ENCODE measurements around the gene GON4L. TPM values are rescaled to one million over a fixed set of nuclear protein-coding genes. Genes with fewer than 3 reads are reported as not detected.
"Not testable (repeated sequence)": the region's sequence is repeated elsewhere in the genome, so short reads cannot be mapped to it uniquely, and the experiment has no call there.

The GON4L gene
- polyA plus RNA-seq, 2 of the 4 experiments (the other 2 are of a cell fraction) = 15.3 to 23.1 TPM

DNA sequence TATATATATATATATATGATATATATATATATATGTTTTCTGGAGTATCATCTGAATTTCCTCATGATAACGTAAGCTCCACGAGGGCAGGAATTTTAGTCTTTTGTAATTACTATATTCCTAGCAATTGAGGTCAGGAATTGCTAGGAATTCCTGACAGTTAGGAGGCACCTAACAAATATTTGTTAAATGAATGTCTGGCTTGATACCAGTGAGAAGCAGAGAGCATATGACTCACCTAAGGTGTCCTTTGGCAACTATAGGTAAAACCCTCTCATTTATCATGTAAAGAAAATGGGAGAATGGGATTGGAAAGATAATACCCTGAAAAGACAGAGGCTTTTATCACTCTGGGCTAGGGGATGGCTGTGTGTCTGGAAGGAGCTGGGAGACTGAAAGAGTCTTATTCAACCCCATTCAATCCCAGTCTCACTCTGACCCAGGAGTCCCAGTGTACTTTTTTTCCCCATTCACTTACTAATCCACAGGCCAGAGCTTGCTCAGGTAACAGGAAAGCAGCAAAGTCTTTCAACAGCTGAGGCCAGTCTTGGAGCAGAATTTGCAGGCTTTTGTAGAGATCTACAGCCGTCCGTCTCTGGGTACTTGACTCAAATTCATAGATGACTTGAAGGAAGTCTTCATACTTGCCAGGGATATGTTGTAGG lies 96.9 kb downstream of the GON4L start:
- Histone ChIP-seq H3K27ac (no peak overlapping the region), H3K4me1 (peaks cover 11% of the 10 kb centered on the region; the same call in 2 of the 3 replicates), H3K4me3 (no peak overlapping the region), H3K9me3 (no peaks in the 10 kb centered on the region), H3K4me2 (no peak overlapping the region)
- no peak for DNase-seq (ENCODE audit: low read depth in 1 of 2, low spot score in 1 of 2)
- TF ChIP-seq TFCP2L1 (CRISPR knock-in tag; IDR thresholded peaks at IDR 0.05) (no peak), NPAS2 (CRISPR knock-in tag; IDR thresholded peaks at IDR 0.05; ENCODE audit: borderline replicate concordance) (no peak), PBX3 (IDR thresholded peaks at IDR 0.05) (no peak), ZC3H11A (IDR thresholded peaks at IDR 0.05) (no peak), HES2 (IDR thresholded peaks at IDR 0.05) (no peak), HDAC2 (IDR thresholded peaks at IDR 0.05) (no peak), PHF8 (IDR thresholded peaks at IDR 0.05; ENCODE audit: borderline replicate concordance, low read depth) (no peak), EP300 (IDR thresholded peaks at IDR 0.05) (no peak), NR3C1 (IDR thresholded peaks at IDR 0.05) (no peak), RFX5 (IDR thresholded peaks at IDR 0.05) (no peak), BHLHE40 (IDR thresholded peaks at IDR 0.05; ENCODE audit: low read depth, low read length) (no peak), TP53 (CRISPR knock-in tag; IDR thresholded peaks at IDR 0.05) (no peak), ESRRA (IDR thresholded peaks at IDR 0.05; ENCODE audit: borderline replicate concordance, low read length) (no peak), RAD21 (conservative IDR thresholded peaks at IDR 0.05 in 1 of 2, IDR thresholded peaks at IDR 0.05 in 1 of 2) (no peak), CEBPB (IDR thresholded peaks at IDR 0.05) (no peak), HMGXB4 (CRISPR knock-in tag; IDR thresholded peaks at IDR 0.05; ENCODE audit: borderline replicate concordance) (no peak), HOXB13 (CRISPR knock-in tag; IDR thresholded peaks at IDR 0.05; ENCODE audit: low read depth) (no peak), ELK1 (IDR thresholded peaks at IDR 0.05; ENCODE audit: low read depth, low read length) (no peak), FOXS1 (CRISPR knock-in tag; IDR thresholded peaks at IDR 0.05) (no peak)
- TF ChIP-seq, protein P1, sequence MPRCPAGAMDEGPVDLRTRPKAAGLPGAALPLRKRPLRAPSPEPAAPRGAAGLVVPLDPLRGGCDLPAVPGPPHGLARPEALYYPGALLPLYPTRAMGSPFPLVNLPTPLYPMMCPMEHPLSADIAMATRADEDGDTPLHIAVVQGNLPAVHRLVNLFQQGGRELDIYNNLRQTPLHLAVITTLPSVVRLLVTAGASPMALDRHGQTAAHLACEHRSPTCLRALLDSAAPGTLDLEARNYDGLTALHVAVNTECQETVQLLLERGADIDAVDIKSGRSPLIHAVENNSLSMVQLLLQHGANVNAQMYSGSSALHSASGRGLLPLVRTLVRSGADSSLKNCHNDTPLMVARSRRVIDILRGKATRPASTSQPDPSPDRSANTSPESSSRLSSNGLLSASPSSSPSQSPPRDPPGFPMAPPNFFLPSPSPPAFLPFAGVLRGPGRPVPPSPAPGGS (IDR thresholded peaks at IDR 0.05) = no peak
- 89% methylated on average over 4 of the region's 4 CpGs for WGBS (ENCODE audit: missing lambda C conversion rate)
- FAIRE-seq = no peak
- ChIA-PET CTCF (interaction anchor here (0.8 kb wide), 1 partner anchor 10 kb away, joined by 3 read pairs; no protein-coding TSS in a partner anchor), POLR2A (no interaction called here)
- ATAC-seq = no peak

GRCh38 chr1:155759017-155759416 lies 98.0 kb downstream of the GON4L start:
- CTCF ChIA-PET = interaction anchor here (0.8 kb wide), 1 partner anchor 11 kb away, joined by 3 read pairs; no protein-coding TSS in a partner anchor
- FAIRE-seq; H3K4me3 ChIP-seq; DNase-seq (ENCODE audit: low read depth in 1 of 2, low spot score in 1 of 2); H3K27ac ChIP-seq; POLR2A ChIA-PET; H3K9me3 ChIP-seq; H3K4me1 ChIP-seq; ATAC-seq; H3K4me2 ChIP-seq: not testable (repeated sequence)
- 89% methylated on average over 3 of the region's 3 CpGs for WGBS (ENCODE audit: missing lambda C conversion rate)

DNA sequence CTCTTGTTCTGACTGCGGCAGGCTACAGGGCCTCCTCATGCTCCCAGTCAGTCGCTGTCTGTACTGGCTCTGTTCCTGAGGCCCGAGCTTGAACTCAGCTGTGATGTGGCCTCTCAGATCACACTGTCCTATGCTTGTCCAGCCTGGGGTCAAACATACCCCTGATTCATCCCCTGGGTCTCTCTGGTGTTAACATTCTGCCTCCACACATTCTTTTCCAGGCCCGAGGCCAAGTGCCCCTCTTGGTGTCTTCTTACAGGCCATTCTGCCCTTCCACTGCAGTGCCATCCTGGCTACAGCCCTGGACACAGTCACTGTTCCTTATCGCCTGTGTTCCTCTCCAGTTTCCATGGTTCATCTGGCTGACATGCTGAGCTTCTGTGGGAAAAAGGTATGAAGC lies 108.9 kb downstream of the GON4L start:
- POLR2A ChIA-PET; DNase-seq (ENCODE audit: low read depth in 1 of 2, low spot score in 1 of 2); CTCF ChIA-PET; H3K4me3 ChIP-seq; H3K9me3 ChIP-seq; H3K4me1 ChIP-seq; H3K4me2 ChIP-seq; H3K27ac ChIP-seq; ATAC-seq; FAIRE-seq: not testable (repeated sequence)
- WGBS (ENCODE audit: missing lambda C conversion rate) = 97% methylated on average over 5 of the region's 5 CpGs

- H3K4me2 ChIP-seq; H3K27ac ChIP-seq; H3K4me3 ChIP-seq; DNase-seq (ENCODE audit: low read depth in 1 of 2, low spot score in 1 of 2); FAIRE-seq; CTCF ChIA-PET; H3K9me3 ChIP-seq; H3K4me1 ChIP-seq; ATAC-seq; POLR2A ChIA-PET: not testable (repeated sequence)
- 95% methylated on average over 12 of the region's 12 CpGs for WGBS (ENCODE audit: missing lambda C conversion rate)
These were observed 109.4 kb downstream of the GON4L start for GRCh38 chr1:155747586-155747985.

Data from A549 (cell line).